Stimulated activated effector memory CD8-positive, alpha-beta T cell treated with anti-CD3 and anti-CD28 coated beads, Interleukin-12 subunit alpha, Interleukin-12 subunit beta, amount 100 ng/mL, for 72 hours (primary cell): ENCODE results near the gene LRMDA.

ENCODE experiments used
- ATAC-seq: fragments of 150-1000 bp; cut with Tn5 transposase; 2 replicates; pipeline ENCODE4 v1.10.0; 2021
- DNase-seq, 2 donors: peaks; one replicate each; pipeline ENCODE4 v3.0.0; 2021 to 2022; ENCODE audit warnings: low spot score in 2 of 2
- H3K27ac Mint-ChIP-seq: one replicate; pipeline ENCODE4 v1.8.0; 2022; ENCODE audit warnings: mild to moderate bottlenecking, mixed read lengths
- H3K36me3 Mint-ChIP-seq: one replicate; pipeline ENCODE4 v1.8.0; 2022; ENCODE audit warnings: mild to moderate bottlenecking, mixed read lengths
- H3K4me1 Mint-ChIP-seq: one replicate; pipeline ENCODE4 v1.8.0; 2022; ENCODE audit warnings: mixed read lengths
- H3K4me3 Mint-ChIP-seq: one replicate; pipeline ENCODE4 v1.8.0; 2022; ENCODE audit warnings: mild to moderate bottlenecking, mixed read lengths
- H3K9me3 Mint-ChIP-seq: one replicate; pipeline ENCODE4 v1.8.0; 2022; ENCODE audit warnings: mixed read lengths

LRMDA gene

DNA sequence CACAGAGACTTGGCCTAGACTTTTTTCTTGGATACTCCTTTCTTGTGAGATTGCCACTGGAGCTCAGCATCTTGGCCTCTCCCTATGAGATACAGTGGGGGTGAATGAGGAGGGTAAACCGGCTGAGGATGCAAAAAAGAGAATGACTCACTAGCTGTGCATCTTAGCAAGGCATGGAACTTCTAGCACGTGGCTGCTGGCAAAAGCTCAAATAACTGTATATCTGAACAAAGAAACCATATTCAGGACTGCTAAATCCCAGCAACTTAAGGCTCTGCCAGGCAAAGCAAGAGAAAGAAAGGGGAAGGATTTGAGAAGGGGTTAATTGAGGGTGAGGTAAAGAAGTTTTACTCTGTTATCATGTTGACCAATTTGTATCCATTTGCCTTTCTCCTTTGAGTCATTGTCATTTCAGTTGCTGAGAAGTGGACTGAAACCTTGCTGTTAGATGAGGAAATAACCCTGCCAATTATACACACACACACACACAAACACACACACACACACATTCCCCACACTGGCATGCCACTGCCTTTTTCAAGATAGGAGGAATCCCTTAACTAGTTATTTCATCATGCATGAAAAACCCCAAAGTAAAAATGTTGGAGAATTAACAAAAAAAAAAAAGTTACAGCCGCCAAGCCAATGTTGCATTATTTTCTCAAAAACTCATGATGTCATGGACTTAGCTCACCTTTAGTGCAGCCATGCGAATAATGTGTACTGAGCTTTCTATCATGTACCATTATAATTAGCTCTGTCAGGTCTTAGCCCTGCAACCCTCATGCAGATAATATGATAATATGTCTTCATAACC, 997.3 kb downstream of the LRMDA start:
- peaks cover 4% of the 10 kb centered on the region for H3K9me3 Mint-ChIP-seq
- H3K27ac Mint-ChIP-seq = no peak overlapping the region
- no peak overlapping the region for H3K4me3 Mint-ChIP-seq
- H3K36me3 Mint-ChIP-seq = no peaks in the 10 kb centered on the region
- DNase-seq (no peak), ATAC-seq (no peak)
- H3K4me1 Mint-ChIP-seq = no peaks in the 10 kb centered on the region

DNA sequence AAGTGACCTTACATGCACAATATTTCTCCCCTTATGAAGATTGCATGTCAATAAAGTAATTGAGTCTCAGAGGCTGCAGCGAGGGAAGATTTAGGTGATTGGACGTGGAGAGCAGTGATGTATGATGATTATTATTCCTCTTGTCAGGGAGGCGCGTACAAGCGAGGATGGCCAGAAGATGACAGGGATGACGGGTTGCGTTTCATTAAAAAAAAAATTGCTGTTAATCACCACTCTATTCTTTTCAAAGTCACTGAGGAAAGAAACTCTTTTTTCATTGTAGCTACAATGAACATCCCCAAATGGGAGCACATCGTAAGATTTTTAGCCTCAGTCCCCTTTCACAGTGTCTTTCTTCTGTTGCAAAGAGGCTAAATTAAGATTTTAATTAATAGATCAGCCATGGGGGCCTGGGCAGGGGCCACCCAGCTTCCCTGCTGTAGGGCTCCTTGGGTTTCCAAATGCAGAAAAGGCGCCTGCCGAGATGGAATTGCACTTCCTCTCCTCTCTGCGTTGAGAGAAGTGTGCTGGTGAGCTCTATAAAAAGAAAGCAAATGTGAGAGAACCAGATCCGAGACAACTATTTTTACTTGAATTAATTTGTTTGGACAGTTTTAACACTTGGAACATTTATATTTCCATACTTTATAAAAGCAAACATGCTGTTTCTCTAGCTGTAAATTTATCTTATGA, 998.1 kb downstream of the LRMDA start:
- DNase-seq (no peak), ATAC-seq (no peak)
- Mint-ChIP-seq H3K9me3 (peaks cover 9% of the 10 kb centered on the region), H3K4me3 (no peak overlapping the region), H3K27ac (no peak overlapping the region), H3K4me1 (no peaks in the 10 kb centered on the region), H3K36me3 (no peaks in the 10 kb centered on the region)

DNA sequence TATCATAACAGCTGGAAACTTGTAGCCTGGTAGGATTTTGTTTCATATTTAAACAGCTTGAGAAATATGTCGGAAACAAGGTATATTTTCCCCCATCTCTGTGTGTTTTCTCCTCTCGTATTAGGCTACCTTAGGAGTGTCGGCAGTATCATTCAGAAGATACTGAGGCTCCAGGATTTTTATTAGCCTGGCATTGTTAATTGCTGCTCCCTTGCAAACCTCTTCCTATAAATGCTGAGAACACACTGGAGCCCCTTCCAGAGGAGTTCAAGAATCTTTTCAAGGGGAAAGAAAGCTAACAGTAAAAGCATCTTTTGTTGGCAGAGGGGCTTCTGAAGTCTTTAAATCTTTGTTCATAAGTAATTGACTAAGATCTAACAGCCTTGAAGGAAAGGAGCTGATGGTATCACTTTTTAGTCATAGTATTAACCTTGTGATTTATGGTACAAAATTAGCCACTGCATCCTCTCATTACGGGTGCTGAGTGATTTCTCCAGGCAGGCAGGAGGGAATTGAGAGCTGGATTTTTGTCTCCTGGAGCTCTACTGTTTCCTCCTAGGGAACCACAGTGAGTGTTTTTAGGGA, 998.7 kb downstream of the LRMDA start:
- Mint-ChIP-seq H3K9me3 (peaks cover 9% of the 10 kb centered on the region), H3K4me3 (no peak overlapping the region), H3K4me1 (no peaks in the 10 kb centered on the region), H3K27ac (no peak overlapping the region), H3K36me3 (no peaks in the 10 kb centered on the region)
- DNase-seq (no peak), ATAC-seq (no peak)

DNA sequence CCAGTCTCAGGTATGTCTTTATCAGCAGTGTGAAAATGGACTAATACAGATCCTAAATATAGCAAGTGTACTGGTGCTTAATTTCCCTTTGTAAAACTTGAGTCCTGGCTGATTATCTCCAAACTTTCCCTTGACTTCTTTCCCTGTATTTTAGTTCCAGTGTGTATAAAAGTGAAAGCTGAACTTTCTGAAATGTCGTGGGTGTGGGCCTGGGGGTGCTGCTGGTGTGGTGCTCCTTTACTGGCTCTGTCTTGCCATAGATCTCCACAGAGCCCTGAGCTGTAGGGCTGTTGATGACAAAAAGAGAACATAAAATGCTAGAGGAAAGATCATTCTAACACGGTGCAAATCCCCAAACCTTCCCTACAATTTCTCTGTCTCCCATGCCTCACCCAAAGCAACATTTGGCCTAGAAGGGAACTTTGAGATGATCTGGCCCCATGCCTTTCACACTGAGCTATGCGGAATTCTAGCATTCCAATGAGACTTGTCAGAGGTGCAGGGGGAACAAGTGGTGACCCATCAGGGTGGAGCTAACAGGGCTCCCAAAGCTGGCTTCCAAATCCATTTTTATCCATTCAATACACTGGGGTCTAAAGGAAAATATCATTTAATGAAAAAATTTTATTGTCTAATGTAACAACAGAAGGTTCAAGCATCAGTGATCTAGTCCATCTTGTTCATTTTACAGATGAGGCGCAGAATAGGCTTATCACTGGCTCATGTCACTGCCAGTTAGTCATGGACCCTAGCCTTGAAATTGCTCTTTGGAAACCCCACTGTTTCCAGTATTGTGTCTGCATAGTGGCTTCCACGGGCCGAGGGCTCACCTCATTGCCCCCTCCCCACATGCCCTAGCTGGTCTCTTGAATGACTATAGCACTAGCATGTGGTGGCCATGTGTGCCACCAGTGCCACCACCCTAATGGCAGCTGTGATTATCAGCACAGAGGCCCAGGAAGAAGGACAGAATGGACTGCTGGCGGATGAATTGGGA, 1000.9 kb downstream of the LRMDA start:
- Mint-ChIP-seq H3K4me3 (no peak overlapping the region), H3K36me3 (no peaks in the 10 kb centered on the region), H3K9me3 (peaks cover 9% of the 10 kb centered on the region), H3K27ac (no peak overlapping the region), H3K4me1 (no peaks in the 10 kb centered on the region)
- DNase-seq = no peak
- ATAC-seq = no peak

DNA sequence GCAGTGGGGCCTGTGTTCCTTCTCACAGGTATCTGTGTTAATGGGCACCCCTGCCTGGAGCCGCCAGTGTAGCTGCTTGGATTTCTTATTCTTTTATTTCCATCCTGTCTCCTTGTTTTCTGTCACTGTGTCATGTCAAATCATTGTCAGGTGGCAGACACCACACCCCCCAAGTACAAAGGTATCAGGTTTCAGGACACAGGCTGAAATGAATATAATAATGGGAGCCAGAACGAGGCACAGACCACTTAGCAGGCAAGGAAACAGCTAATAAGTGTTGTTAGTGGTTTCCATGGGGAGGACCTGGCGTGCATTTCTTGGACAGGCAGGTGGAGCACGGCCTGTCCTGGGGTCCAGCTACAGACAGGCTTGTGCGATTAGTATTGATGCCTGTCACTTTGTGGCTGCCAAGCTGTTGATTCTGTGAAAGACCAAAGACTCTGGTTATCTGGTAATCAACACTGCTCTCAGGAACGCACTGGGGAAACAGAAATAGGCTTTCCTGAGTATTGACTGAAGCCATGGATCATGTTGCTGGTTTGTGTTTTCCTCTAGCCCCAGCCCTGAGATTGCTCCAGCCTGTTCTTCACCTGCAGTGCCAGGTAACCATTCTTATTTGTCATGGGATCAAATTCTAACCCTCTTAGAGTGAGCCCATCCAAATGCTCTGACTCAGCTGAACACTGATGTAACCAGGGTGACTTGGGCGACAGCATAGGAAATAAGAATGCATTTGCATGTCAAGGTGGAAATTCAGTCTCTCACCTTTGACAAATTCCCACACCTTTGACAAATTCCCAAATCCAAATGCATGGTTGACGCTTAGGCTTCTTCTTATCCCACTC, 1002.0 kb downstream of the LRMDA start:
- H3K4me3 Mint-ChIP-seq = no peak overlapping the region
- H3K27ac Mint-ChIP-seq = no peak overlapping the region
- no peaks in the 10 kb centered on the region for H3K4me1 Mint-ChIP-seq
- DNase-seq (no peak), ATAC-seq (no peak)
- H3K9me3 Mint-ChIP-seq = peaks cover 9% of the 10 kb centered on the region
- H3K36me3 Mint-ChIP-seq = no peaks in the 10 kb centered on the region

DNA sequence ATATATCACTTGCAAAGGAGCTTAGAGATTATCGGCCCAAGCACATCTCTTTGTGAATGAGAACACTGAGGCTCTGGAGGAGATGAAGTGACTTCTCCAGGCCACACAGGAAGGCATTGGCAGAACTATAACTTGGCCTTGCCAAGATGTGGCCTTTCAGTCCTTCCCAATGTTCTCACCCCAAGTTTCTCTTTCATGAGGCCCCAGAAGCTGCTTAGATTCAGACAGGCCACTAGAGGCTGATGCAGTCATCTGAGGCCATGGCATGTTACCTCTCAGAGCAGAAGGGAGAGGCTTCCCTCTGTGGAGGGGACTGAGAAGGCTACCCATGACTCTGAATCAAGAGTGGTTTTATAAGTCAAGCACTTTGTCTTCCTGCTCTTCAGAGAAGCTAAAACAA, 1003.7 kb downstream of the LRMDA start:
- Mint-ChIP-seq H3K9me3 (peaks cover 4% of the 10 kb centered on the region), H3K4me1 (no peaks in the 10 kb centered on the region), H3K27ac (no peak overlapping the region), H3K36me3 (no peaks in the 10 kb centered on the region), H3K4me3 (no peak overlapping the region)
- ATAC-seq (no peak), DNase-seq (no peak)

DNA sequence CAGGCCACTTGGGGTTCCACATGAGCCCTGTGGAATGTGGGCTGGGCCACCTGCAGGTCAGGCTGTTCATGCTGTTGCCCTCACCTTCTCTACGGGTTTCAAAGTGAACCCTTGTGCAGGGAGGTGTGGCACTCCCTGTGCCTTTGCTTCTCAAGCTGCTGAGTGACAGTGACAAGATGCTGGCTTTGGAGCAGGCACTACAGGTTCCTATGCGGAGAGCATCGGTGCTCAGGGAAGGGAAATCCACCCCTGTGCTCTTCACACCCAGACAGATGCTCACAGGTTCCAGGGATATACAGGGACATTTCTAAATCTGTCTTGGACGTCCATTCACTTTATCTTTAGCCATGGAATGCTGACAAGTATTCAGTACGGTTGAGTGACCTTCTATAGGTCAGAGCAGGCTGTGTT, 1005.0 kb downstream of the LRMDA start:
- no peaks in the 10 kb centered on the region for H3K36me3 Mint-ChIP-seq
- no peak overlapping the region for H3K4me3 Mint-ChIP-seq
- H3K27ac Mint-ChIP-seq = no peak overlapping the region
- DNase-seq (no peak), ATAC-seq (no peak)
- peaks cover 4% of the 10 kb centered on the region for H3K9me3 Mint-ChIP-seq
- H3K4me1 Mint-ChIP-seq = no peaks in the 10 kb centered on the region

DNA sequence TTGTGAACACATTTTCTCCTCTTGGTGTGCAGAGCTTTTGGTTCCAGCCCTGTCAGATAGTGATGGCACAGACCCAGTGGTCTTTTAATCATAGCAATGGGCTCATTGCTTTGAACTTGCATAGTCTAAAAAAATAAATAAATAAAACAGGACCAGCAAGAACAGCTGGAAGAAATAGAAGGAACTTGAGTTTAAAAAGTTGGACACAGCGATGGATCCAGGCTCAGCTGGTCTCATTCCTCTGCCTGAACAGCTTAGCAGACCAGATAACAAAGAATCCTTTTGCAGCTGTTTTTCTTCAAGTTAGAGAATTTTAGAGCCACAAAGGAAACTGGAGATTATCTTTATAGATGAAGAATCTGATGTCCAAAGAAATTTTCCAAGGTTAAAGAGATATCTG, 1005.6 kb downstream of the LRMDA start:
- DNase-seq (no peak), ATAC-seq (no peak)
- Mint-ChIP-seq H3K36me3 (no peaks in the 10 kb centered on the region), H3K27ac (no peak overlapping the region), H3K4me1 (no peaks in the 10 kb centered on the region), H3K9me3 (peaks cover 4% of the 10 kb centered on the region), H3K4me3 (no peak overlapping the region)

DNA sequence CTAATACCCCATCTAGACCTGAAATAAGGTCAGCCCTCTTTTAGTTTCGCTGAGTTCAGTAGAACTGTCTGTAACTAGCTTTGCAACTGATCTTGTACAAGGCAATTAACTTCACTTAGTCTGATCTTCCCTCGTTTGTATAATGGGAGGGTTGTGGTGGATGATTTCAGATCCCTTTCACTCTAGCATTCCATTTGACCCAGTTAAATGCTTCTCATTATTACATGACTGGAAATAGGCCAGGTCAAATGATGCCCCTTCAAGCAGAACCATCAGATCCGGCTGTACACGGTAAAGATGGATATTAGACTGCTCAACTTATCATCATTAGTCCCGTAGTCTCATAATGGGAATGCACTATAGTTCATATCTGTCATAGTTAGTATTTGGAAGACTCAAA, 1009.0 kb downstream of the LRMDA start:
- Mint-ChIP-seq H3K36me3 (no peaks in the 10 kb centered on the region), H3K27ac (no peak overlapping the region), H3K4me1 (no peaks in the 10 kb centered on the region), H3K4me3 (no peak overlapping the region), H3K9me3 (no peaks in the 10 kb centered on the region)
- no peak for ATAC-seq
- no peak for DNase-seq

DNA sequence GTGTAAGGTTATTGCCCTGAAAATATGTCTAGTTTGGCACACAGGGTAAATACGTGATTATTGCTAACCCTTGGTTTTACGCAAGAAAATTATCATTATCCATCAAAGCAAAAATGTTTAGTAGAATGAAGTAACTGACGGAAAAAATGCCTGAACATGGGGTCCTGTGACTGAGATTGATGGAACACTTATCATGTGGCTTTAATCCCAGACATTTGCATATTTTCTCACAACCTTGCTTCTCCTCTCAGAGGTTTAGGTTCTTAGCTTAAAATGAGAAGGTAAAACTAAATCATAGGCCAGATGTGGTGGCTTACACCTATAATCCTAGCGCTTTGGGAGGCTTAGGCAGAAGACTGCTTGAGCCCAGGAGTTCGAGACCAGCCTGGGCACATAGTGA, 1010.7 kb downstream of the LRMDA start:
- Mint-ChIP-seq H3K9me3 (no peaks in the 10 kb centered on the region), H3K4me1 (no peaks in the 10 kb centered on the region), H3K36me3 (no peaks in the 10 kb centered on the region), H3K4me3 (no peak overlapping the region), H3K27ac (no peak overlapping the region)
- ATAC-seq = no peak
- DNase-seq = no peak

DNA sequence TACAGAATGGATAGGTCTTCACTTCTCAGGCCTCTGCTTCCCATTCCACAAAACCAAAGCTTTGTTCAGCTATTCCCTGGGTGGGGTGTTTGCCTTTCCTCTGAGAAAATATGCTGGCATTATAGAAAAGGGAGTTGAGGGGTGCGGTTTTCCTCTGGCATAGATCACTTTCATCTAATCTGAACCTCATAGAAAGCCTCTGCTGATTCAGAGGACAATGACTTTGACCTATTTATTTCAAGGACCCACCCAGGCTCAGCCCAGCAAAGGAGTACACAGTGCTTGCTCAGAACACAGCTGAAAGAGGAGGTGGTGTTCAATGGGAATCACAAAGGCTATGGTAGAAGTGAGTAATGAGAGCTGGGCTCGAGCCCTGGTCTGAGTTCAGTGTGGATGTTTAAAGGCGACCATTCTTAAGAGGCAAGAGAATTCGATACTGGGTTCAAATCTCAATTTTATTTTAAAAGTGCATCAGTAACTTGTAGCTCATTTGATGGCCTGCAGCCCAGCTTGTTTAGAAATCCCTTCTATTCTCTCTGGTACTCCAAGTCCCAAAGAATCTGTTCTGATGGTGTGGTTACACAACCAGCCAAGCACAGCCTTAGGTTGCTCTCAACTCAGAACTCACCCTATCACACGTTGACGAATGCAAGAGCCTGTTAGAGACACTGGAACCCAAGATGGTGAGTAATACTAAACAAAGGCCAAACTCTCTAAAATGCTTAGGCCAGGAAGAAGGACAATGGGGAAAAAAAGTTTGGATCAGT, 1012.8 kb downstream of the LRMDA start:
- no peaks in the 10 kb centered on the region for H3K9me3 Mint-ChIP-seq
- ATAC-seq (no peak), DNase-seq (no peak)
- no peaks in the 10 kb centered on the region for H3K4me1 Mint-ChIP-seq
- no peak overlapping the region for H3K4me3 Mint-ChIP-seq
- H3K27ac Mint-ChIP-seq = no peak overlapping the region
- H3K36me3 Mint-ChIP-seq = no peaks in the 10 kb centered on the region

DNA sequence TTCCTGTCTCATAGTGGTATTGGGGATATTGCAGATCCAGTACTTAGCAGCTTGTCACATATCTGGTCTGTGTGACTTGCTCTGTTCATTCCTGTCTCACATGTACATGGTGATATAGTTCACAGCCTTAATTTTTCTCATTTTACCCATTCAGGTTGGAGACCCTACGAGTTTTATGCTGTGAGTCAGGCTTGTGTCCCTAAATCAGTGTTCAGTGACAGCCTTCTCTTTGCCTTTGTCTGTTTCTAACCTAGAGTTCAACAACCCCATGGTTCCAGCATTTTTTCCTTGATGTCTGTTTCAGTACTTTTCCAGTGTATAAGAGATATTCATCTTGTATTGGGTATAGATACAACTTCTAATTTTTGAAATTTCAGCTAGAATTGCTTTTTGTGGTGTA, 1016.2 kb downstream of the LRMDA start:
- Mint-ChIP-seq H3K4me1 (no peaks in the 10 kb centered on the region), H3K36me3 (no peaks in the 10 kb centered on the region), H3K9me3 (peaks cover 4% of the 10 kb centered on the region), H3K27ac (no peak overlapping the region), H3K4me3 (no peak overlapping the region)
- ATAC-seq (no peak), DNase-seq (no peak)

DNA sequence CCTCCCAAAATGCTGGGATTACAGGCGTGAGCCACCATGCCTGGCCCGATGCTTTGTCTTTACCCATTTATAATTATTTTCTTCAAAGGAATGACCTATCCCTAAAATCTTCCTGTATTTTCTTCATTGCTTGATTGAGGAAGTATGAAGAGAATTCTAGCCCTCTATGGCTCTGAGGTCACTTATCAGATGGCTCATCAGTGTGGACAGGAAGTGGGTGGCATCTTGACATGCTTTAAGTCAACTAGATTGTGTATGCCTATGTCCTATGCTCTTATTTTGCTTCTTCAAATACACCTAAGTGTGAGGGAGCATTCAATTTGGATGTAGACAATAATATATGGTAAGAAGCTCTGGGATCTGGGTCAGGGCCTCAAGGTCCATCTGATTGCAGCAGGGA, 1020.5 kb downstream of the LRMDA start:
- Mint-ChIP-seq H3K4me1 (no peaks in the 10 kb centered on the region), H3K9me3 (peaks cover 8% of the 10 kb centered on the region), H3K27ac (no peak overlapping the region), H3K36me3 (no peaks in the 10 kb centered on the region), H3K4me3 (no peak overlapping the region)
- no peak for ATAC-seq
- DNase-seq = no peak

DNA sequence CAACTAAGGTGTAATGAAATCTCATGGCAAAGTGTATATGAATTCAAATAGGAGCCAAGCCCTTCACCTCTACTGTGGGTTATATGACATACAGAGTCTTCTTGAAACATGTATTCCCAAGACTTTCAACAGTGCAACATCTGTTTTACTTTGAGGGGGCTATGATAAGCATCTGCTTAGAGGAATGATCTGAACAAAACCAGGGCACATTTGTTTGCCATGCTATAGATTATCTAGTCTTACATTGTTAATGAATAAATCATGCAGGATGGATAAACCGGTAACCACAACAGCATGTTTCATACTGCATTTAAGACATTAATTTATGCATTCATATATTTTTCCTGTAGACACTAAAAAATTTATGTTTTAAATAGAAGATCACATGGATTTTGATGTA, 1021.9 kb downstream of the LRMDA start:
- DNase-seq (no peak), ATAC-seq (no peak)
- Mint-ChIP-seq H3K4me3 (no peak overlapping the region), H3K36me3 (no peaks in the 10 kb centered on the region), H3K4me1 (no peaks in the 10 kb centered on the region), H3K9me3 (peaks cover 8% of the 10 kb centered on the region), H3K27ac (no peak overlapping the region)
